ENCODE data around the gene AIRE. TPM values are rescaled to one million over a fixed set of nuclear protein-coding genes. Genes with fewer than 3 reads are reported as not detected.

The AIRE gene
- total RNA-seq, 2 donors from 2014 or later: not detected

DNA sequence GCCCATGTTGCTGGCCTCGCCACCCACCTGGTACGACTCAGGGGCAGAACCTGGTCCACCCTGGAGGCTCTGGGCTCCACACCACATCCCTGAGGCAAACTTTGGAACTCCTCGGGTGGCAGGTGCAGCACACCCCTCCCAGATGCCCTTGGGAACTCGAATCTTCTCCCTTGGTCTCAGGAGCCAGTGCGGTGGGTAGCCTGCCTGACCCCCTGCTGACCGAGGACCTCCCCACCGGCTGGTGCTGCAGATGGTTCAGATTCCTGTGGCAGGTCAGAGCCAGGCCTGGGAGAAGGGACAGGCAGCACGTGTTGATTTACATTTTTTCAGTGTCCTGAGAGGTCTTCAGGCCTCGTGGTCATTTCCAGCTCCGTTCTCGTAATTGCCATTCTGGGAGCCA is 59.8 kb downstream of the AIRE start:
- Histone ChIP-seq H3K4me1 (ENCODE audit: control insufficient read depth in 1 of 2, low read depth in 2 of 2) (peaks cover 0 to 4% of the 10 kb centered on the region in 2 donors), H3K36me3 (no peaks in the 10 kb centered on the region), H3K9me3 (no peaks in the 10 kb centered on the region), H3K4me3 (no peak overlapping the region), H3K27me3 (replicated peaks; ENCODE audit: insufficient read depth) (no peaks in the 10 kb centered on the region), H3K27ac (no peak overlapping the region)
- no peak for DNase-seq (ENCODE audit: low spot score)
- TF ChIP-seq, protein P1, sequence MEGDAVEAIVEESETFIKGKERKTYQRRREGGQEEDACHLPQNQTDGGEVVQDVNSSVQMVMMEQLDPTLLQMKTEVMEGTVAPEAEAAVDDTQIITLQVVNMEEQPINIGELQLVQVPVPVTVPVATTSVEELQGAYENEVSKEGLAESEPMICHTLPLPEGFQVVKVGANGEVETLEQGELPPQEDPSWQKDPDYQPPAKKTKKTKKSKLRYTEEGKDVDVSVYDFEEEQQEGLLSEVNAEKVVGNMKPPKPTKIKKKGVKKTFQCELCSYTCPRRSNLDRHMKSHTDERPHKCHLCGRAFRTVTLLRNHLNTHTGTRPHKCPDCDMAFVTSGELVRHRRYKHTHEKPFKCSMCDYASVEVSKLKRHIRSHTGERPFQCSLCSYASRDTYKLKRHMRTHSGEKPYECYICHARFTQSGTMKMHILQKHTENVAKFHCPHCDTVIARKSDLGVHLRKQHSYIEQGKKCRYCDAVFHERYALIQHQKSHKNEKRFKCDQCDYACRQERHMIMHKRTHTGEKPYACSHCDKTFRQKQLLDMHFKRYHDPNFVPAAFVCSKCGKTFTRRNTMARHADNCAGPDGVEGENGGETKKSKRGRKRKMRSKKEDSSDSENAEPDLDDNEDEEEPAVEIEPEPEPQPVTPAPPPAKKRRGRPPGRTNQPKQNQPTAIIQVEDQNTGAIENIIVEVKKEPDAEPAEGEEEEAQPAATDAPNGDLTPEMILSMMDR (IDR thresholded peaks at IDR 0.05): no peak
- ATAC-seq (ENCODE audit: insufficient number of reproducible peaks, low FRiP score, low read depth): no peak

DNA sequence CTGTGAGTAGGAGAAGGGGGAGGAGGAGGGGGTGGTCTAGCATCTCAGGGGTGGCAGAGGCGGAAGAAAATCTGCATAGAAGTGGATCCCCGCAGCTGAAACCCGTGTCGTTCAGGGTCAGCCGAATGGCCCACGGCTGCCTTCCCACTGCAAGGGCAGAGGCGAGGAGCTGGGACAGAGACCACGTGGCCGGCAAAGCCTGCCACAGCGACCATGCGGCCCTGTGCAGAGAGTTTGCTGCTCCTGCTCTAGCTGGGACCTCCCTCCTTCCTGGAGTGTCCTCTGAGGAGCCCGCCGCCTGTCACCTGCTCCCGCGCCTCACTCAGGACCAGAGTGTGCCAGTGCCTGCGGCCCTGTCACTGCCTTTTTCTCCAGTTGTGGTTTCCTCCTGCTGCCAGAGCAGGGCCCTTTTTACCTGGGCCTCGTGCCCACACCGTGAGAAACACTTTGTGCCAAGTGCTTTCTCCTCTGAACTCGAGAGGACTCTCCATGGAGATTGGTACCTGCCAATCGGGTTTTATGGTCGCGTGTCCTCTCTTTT is 62.3 kb downstream of the AIRE start:
- H3K4me3 ChIP-seq: no peak overlapping the region
- H3K27me3 ChIP-seq (replicated peaks; ENCODE audit: insufficient read depth): no peaks in the 10 kb centered on the region
- ATAC-seq (ENCODE audit: insufficient number of reproducible peaks, low FRiP score, low read depth): no peak
- H3K36me3 ChIP-seq: no peaks in the 10 kb centered on the region
- TF ChIP-seq, protein P1 (IDR thresholded peaks at IDR 0.05): no peak
- peaks cover 0 to 4% of the 10 kb centered on the region in 2 donors for H3K4me1 ChIP-seq (ENCODE audit: control insufficient read depth in 1 of 2, low read depth in 2 of 2)
- H3K27ac ChIP-seq: no peak overlapping the region
- no peaks in the 10 kb centered on the region for H3K9me3 ChIP-seq
- no peak for DNase-seq (ENCODE audit: low spot score)

Other genes with a start within 250 kb of the AIRE start
- gene PWP2, start 178.5 kb upstream of the AIRE start, total RNA-seq: 10 to 100 TPM; 10.9 to 13.0 TPM
- gene GATD3, start 152.2 kb upstream of the AIRE start, total RNA-seq: 10 to 100 TPM in 1 of 2 donors, 1 to 10 TPM in 1; 8.6 to 23.4 TPM
- gene ICOSLG, start 44.9 kb upstream of the AIRE start, total RNA-seq: 1 to 10 TPM; 2.3 to 4.1 TPM
- gene DNMT3L, start 24.0 kb upstream of the AIRE start, total RNA-seq: not detected
- 100 to 1,000 TPM in 1 of 2 donors, 10 to 100 TPM in 1; 91.0 to 119 TPM for gene PFKL, start 14.2 kb downstream of the AIRE start, total RNA-seq
- gene CFAP410, start 53.5 kb downstream of the AIRE start, total RNA-seq: 10 to 100 TPM; 48.8 to 51.3 TPM
- 10 to 100 TPM; 10.4 to 12.9 TPM for gene TRPM2, start 67.7 kb downstream of the AIRE start, total RNA-seq
- 1 to 10 TPM; 6.5 to 8.3 TPM for gene LRRC3, start 169.6 kb downstream of the AIRE start, total RNA-seq